ENCODE results near the gene SEMA4B. TPM values are rescaled to one million over a fixed set of nuclear protein-coding genes. Genes with fewer than 3 reads are reported as not detected.
A peak's percentile ranks its signal among the peaks of the same experiment; 100 is the strongest.

The SEMA4B gene
- total and polyA plus RNA-seq, 2 experiments from 2014 or later = 39.3 to 43.1 TPM

GRCh38 chr15:90232196-90232595 lies 31.1 kb downstream of the SEMA4B start:
- H3K4me3 ChIP-seq = no peak overlapping the region
- no peak for DNase-seq (ENCODE audit: low read depth in 1 of 2, low spot score in 1 of 2)
- no peaks in the 10 kb centered on the region for H3K27me3 ChIP-seq
- peaks cover 6% of the 10 kb centered on the region for H3K4me1 ChIP-seq (ENCODE audit: low read depth)
- TF ChIP-seq CTCF (IDR thresholded peaks at IDR 0.05; ENCODE audit: low read depth, low read length) = no peak
- H3K9me3 ChIP-seq (ENCODE audit: low read depth) = no peaks in the 10 kb centered on the region
- no peak overlapping the region for H3K27ac ChIP-seq
- peaks cover 13% of the 10 kb centered on the region for H3K36me3 ChIP-seq

- peaks cover 6% of the 10 kb centered on the region for H3K4me1 ChIP-seq (ENCODE audit: low read depth)
- DNase-seq (ENCODE audit: low read depth in 1 of 2, low spot score in 1 of 2) = peak in 1 of 2 donors; percentile 35
Measured at GRCh38 chr15:90232941-90233386, 31.8 kb downstream of the SEMA4B start.

GRCh38 chr15:90233387-90234095 lies 32.4 kb downstream of the SEMA4B start, which contains the start of gene CIB1:
Gene CIB1, minus strand, starts transcription at chr15:90233941. Its CDS starts 56 bp downstream, at chr15:90233885.
- Histone ChIP-seq H3K4me1 (ENCODE audit: low read depth) (peaks cover 6% of the 10 kb centered on the region), H3K27ac (peak within 1 kb of the TSS; percentile 57), H3K27me3 (no peaks in the 10 kb centered on the region), H3K9me3 (ENCODE audit: low read depth) (no peaks in the 10 kb centered on the region), H3K4me3 (peak within 1 kb of the TSS; percentile 65), H3K36me3 (peaks cover 5% of the 10 kb centered on the region)
- no peak for TF ChIP-seq CTCF (IDR thresholded peaks at IDR 0.05; ENCODE audit: low read depth, low read length)
- peak; percentile 97 to 98 for DNase-seq (ENCODE audit: low read depth in 1 of 2, low spot score in 1 of 2)

More at GRCh38 chr15:90232941-90233386, 31.8 kb downstream of the SEMA4B start:
- no peaks in the 10 kb centered on the region for H3K27me3 ChIP-seq
- peaks cover 9% of the 10 kb centered on the region for H3K36me3 ChIP-seq
- peak overlapping the region; percentile 57 for H3K27ac ChIP-seq
- no peaks in the 10 kb centered on the region for H3K9me3 ChIP-seq (ENCODE audit: low read depth)
- TF ChIP-seq CTCF (IDR thresholded peaks at IDR 0.05; ENCODE audit: low read depth, low read length) = peak; percentile 42
- H3K4me3 ChIP-seq = peak overlapping the region; percentile 65

- no peaks in the 10 kb centered on the region for H3K27me3 ChIP-seq
- peak within 1 kb of the TSS; percentile 65 for H3K4me3 ChIP-seq
- H3K9me3 ChIP-seq (ENCODE audit: low read depth) = no peaks in the 10 kb centered on the region
- H3K36me3 ChIP-seq = peaks cover 5% of the 10 kb centered on the region
- H3K4me1 ChIP-seq (ENCODE audit: low read depth) = peaks cover 6% of the 10 kb centered on the region
- H3K27ac ChIP-seq = peak within 1 kb of the TSS; percentile 57
- TF ChIP-seq CTCF (IDR thresholded peaks at IDR 0.05; ENCODE audit: low read depth, low read length) = no peak
- peak in 1 of 2 donors; percentile 25 for DNase-seq (ENCODE audit: low read depth in 1 of 2, low spot score in 1 of 2)
Measured at GRCh38 chr15:90234096-90234988, 33.2 kb downstream of the SEMA4B start, which contains the start of gene GDPGP1. Gene GDPGP1, plus strand, starts transcription at chr15:90234209. Its CDS starts 6,700 bp downstream, at chr15:90240909.

- TF ChIP-seq CTCF (IDR thresholded peaks at IDR 0.05; ENCODE audit: low read depth, low read length) = no peak
- Histone ChIP-seq H3K27me3 (no peaks in the 10 kb centered on the region), H3K36me3 (peaks cover 8% of the 10 kb centered on the region), H3K4me1 (ENCODE audit: low read depth) (peaks cover 6% of the 10 kb centered on the region), H3K9me3 (ENCODE audit: low read depth) (no peaks in the 10 kb centered on the region), H3K27ac (no peak overlapping the region), H3K4me3 (no peak overlapping the region)
- no peak for DNase-seq (ENCODE audit: low read depth in 1 of 2, low spot score in 1 of 2)
Measured at GRCh38 chr15:90239371-90239770, 38.2 kb downstream of the SEMA4B start.

All from cardiac muscle cell (in vitro differentiated cells and primary cell).